GM23338 (cell line): Measurements from ENCODE around the gene ANKRD55. TPM values are rescaled to one million over a fixed set of nuclear protein-coding genes. Genes with fewer than 3 reads are reported as not detected.
"Not testable (repeated sequence)": the region's sequence is repeated elsewhere in the genome, so short reads cannot be mapped to it uniquely, and the experiment has no call there.

Experiments used
- ATAC-seq: fragments of 200-7000 bp; cut with Tn5 transposase; 3 replicates; pipeline ENCODE4 v1.9.1; 2020
- DNase-seq: peaks from one replicate; pipeline ENCODE4 v3.0.0-alpha.2; 2015; ENCODE audit warnings: low spot score
- H2AFZ ChIP-seq: fragments of 200-600 bp; sonication (generic); 2 replicates; pipeline ENCODE4 v1.8.0; 2016; ENCODE audit warnings: antibody characterized with exemption, mild to moderate bottlenecking, moderate library complexity
- H3F3A ChIP-seq: fragments of 200-600 bp; sonication (generic); replicated peaks from 2 replicates; pipeline ENCODE4 v1.8.0; 2017; ENCODE audit warnings: antibody characterized with exemption, mixed run types, low read depth
- H3K27ac ChIP-seq: fragments of 200-600 bp; sonication (generic); 2 replicates; pipeline ENCODE4 v1.6.1; 2016; ENCODE audit warnings: low read depth
- H3K27me3 ChIP-seq: fragments of 200-600 bp; sonication (generic); 2 replicates; pipeline ENCODE4 v1.8.0; 2016; ENCODE audit warnings: mild to moderate bottlenecking, mixed run types, moderate library complexity; ENCODE audit not compliant: insufficient read depth
- H3K36me3 ChIP-seq: fragments of 200-600 bp; sonication (generic); 2 replicates; pipeline ENCODE4 v1.8.0; 2016; ENCODE audit warnings: mild to moderate bottlenecking; ENCODE audit not compliant: insufficient read depth
- H3K4me1 ChIP-seq: fragments of 200-600 bp; sonication (generic); 2 replicates; pipeline ENCODE4 v1.8.0; 2016; ENCODE audit warnings: mild to moderate bottlenecking, moderate library complexity; ENCODE audit not compliant: insufficient read depth
- H3K4me2 ChIP-seq: fragments of 200-600 bp; sonication (generic); 2 replicates; pipeline ENCODE4 v1.7.1; 2017; ENCODE audit warnings: mixed run types
- H3K4me3 ChIP-seq: fragments of 200-600 bp; sonication (generic); 2 replicates; pipeline ENCODE4 v1.6.1; 2016; ENCODE audit warnings: mixed run types
- H3K79me2 ChIP-seq: fragments of 200-600 bp; sonication (generic); replicated peaks from 2 replicates; pipeline ENCODE4 v1.8.0; 2017; ENCODE audit warnings: mild to moderate bottlenecking; ENCODE audit not compliant: insufficient read depth
- H3K9me2 ChIP-seq: fragments of 200-600 bp; sonication (generic); 2 replicates; pipeline ENCODE4 v1.8.0; 2017; ENCODE audit not compliant: insufficient read depth
- H4K20me1 ChIP-seq: fragments of 200-600 bp; sonication (generic); replicated peaks from 2 replicates; pipeline ENCODE4 v1.8.0; 2017; ENCODE audit warnings: mild to moderate bottlenecking; ENCODE audit not compliant: insufficient read depth
- H3K27ac Mint-ChIP-seq: 2 replicates; pipeline ENCODE4 v1.8.0; 2020; ENCODE audit warnings: inconsistent platforms, mild to moderate bottlenecking, moderate library complexity, mixed read lengths
- H3K27me3 Mint-ChIP-seq: 3 replicates; pipeline ENCODE4 v1.8.0; 2022; ENCODE audit warnings: low read depth, mild to moderate bottlenecking, moderate library complexity, mixed read lengths, inconsistent platforms; ENCODE audit not compliant: insufficient read depth, poor library complexity
- H3K36me3 Mint-ChIP-seq: 3 replicates; pipeline ENCODE4 v1.8.0; 2021; ENCODE audit warnings: low read depth, mild to moderate bottlenecking, inconsistent platforms, moderate library complexity, mixed read lengths
- H3K4me1 Mint-ChIP-seq: 3 replicates; pipeline ENCODE4 v1.8.0; 2020; ENCODE audit warnings: mild to moderate bottlenecking, inconsistent platforms, mixed read lengths
- H3K4me3 Mint-ChIP-seq: 3 replicates; pipeline ENCODE4 v1.8.0; 2021; ENCODE audit warnings: moderate library complexity, mild to moderate bottlenecking, inconsistent platforms, mixed read lengths
- H3K9me3 Mint-ChIP-seq: 3 replicates; pipeline ENCODE4 v1.8.0; 2020; ENCODE audit warnings: moderate library complexity, mild to moderate bottlenecking, inconsistent platforms, mixed read lengths
- EZH2phosphoT487 ChIP-seq: fragments of 200-600 bp; sonication (generic); IDR thresholded peaks from one replicate; pipeline ENCODE4 v1.8.1; 2018; ENCODE audit warnings: antibody characterized with exemption; ENCODE audit not compliant: unreplicated experiment
- NANOG ChIP-seq: IDR thresholded peaks from 2 replicates; pipeline ENCODE4 v1.6.1; 2016; ENCODE audit warnings: antibody characterized with exemption, borderline replicate concordance
- POLR2AphosphoS5 ChIP-seq: IDR thresholded peaks from 2 replicates; pipeline ENCODE4 v1.6.1; 2016; ENCODE audit warnings: antibody characterized with exemption, low read depth
- STAT1 ChIP-seq: IDR thresholded peaks from one replicate; pipeline ENCODE4 v1.6.1; 2016; ENCODE audit warnings: antibody characterized with exemption; ENCODE audit not compliant: unreplicated experiment
- polyA plus RNA-seq: library from polyadenylated mRNA; unstranded; fragments of >200 nt; fragmentation: Nextera tagmentation; extraction: Ambion mirVana; gene quantifications from 2 replicates; pipeline ENCODE4 v1.2.1, GENCODE V29; 2016
- total RNA-seq: library from RNA; depleted of rRNA; stranded (reverse); fragments of >200 nt; shearing (Covaris generic); gene quantifications from 2 replicates; pipeline ENCODE4 v1.2.3, GENCODE V29; 2014
- TF ChIP-seq, protein P1 (sequence below), 2 experiments: fragments of 200-600 bp in 1 of 2; sonication (generic) in 1 of 2; conservative IDR thresholded peaks; 2 replicates each; pipeline versions ENCODE4 v1.5.1 to v1.6.1; 2016 to 2017; ENCODE audit warnings: antibody characterized with exemption in 2 of 2, low read depth in 2 of 2, mild to moderate bottlenecking in 2 of 2, moderate library complexity in 1 of 2
- TF ChIP-seq, protein P2 (sequence below): IDR thresholded peaks from 2 replicates; pipeline ENCODE4 v1.6.1; 2016; ENCODE audit warnings: antibody characterized with exemption
- TF ChIP-seq, protein P3 (sequence below): IDR thresholded peaks from one replicate; pipeline ENCODE4 v1.6.1; 2018; ENCODE audit warnings: antibody characterized with exemption; ENCODE audit not compliant: unreplicated experiment

Gene ANKRD55
- total and polyA plus RNA-seq, 2 experiments from 2014 or later, result not detected

DNA sequence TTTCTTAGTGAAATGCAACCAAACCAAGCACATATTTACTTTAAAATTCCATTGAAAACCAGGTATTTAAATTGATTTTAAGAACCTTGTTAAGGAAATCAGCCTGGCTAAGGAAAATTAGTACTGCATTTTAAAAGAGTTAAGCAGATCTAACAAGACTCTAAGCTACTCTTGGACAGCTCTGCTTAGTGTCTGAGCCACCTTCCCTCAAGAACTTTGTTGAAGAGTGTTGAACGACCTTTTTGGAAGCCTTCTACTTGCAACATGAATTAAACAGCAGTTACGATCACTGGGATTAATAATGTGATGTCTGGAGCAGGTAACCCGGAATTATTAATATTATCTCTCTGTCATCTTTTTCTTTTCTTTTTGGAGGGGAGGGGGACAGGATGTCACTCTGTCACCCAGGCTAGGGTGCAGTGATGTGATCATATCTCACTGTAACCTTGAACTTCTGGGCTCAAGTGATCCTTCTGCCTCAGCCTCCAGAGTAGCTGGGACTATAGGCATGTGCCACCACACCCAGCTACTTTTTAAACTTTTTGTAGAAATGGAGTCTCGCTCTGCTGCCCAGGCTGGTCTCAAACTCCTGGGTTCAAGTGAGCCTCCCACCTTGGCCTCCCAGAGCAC lies 74.7 kb downstream of the ANKRD55 start:
- Histone ChIP-seq H3K4me2 (no peak overlapping the region), H3K27ac (no peak overlapping the region), H3K36me3 (no peaks in the 10 kb centered on the region), H3K9me2 (peaks cover 3% of the 10 kb centered on the region; the same call in 1 of the 2 replicates), H3K79me2 (no peaks in the 10 kb centered on the region), H3K27me3 (0 out of 2 replicates have a peak, but pooled peaks cover 7% of the 10 kb centered on the region), H3F3A (no peaks in the 10 kb centered on the region), H3K4me1 (peaks cover 26% of the 10 kb centered on the region), H2AFZ (no peak overlapping the region), H3K4me3 (no peak overlapping the region), H4K20me1 (no peaks in the 10 kb centered on the region)
- no peak overlapping the region for H3K4me3 Mint-ChIP-seq
- H3K9me3 Mint-ChIP-seq, result no peaks in the 10 kb centered on the region
- ATAC-seq (no peak), DNase-seq (no peak)
- H3K27ac Mint-ChIP-seq, result no peak overlapping the region
- H3K27me3 Mint-ChIP-seq, result peaks cover 3% of the 10 kb centered on the region
- H3K36me3 Mint-ChIP-seq, result no peaks in the 10 kb centered on the region
- TF ChIP-seq EZH2phosphoT487 (no peak), POLR2AphosphoS5 (no peak), NANOG (no peak), STAT1 (no peak)
- TF ChIP-seq, protein P1, sequence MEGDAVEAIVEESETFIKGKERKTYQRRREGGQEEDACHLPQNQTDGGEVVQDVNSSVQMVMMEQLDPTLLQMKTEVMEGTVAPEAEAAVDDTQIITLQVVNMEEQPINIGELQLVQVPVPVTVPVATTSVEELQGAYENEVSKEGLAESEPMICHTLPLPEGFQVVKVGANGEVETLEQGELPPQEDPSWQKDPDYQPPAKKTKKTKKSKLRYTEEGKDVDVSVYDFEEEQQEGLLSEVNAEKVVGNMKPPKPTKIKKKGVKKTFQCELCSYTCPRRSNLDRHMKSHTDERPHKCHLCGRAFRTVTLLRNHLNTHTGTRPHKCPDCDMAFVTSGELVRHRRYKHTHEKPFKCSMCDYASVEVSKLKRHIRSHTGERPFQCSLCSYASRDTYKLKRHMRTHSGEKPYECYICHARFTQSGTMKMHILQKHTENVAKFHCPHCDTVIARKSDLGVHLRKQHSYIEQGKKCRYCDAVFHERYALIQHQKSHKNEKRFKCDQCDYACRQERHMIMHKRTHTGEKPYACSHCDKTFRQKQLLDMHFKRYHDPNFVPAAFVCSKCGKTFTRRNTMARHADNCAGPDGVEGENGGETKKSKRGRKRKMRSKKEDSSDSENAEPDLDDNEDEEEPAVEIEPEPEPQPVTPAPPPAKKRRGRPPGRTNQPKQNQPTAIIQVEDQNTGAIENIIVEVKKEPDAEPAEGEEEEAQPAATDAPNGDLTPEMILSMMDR (conservative IDR thresholded peaks at IDR 0.05; ENCODE audit: low read depth in 2 of 2), result no peak
- TF ChIP-seq, protein P2, sequence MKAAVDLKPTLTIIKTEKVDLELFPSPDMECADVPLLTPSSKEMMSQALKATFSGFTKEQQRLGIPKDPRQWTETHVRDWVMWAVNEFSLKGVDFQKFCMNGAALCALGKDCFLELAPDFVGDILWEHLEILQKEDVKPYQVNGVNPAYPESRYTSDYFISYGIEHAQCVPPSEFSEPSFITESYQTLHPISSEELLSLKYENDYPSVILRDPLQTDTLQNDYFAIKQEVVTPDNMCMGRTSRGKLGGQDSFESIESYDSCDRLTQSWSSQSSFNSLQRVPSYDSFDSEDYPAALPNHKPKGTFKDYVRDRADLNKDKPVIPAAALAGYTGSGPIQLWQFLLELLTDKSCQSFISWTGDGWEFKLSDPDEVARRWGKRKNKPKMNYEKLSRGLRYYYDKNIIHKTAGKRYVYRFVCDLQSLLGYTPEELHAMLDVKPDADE, result no peak
- TF ChIP-seq, protein P3, sequence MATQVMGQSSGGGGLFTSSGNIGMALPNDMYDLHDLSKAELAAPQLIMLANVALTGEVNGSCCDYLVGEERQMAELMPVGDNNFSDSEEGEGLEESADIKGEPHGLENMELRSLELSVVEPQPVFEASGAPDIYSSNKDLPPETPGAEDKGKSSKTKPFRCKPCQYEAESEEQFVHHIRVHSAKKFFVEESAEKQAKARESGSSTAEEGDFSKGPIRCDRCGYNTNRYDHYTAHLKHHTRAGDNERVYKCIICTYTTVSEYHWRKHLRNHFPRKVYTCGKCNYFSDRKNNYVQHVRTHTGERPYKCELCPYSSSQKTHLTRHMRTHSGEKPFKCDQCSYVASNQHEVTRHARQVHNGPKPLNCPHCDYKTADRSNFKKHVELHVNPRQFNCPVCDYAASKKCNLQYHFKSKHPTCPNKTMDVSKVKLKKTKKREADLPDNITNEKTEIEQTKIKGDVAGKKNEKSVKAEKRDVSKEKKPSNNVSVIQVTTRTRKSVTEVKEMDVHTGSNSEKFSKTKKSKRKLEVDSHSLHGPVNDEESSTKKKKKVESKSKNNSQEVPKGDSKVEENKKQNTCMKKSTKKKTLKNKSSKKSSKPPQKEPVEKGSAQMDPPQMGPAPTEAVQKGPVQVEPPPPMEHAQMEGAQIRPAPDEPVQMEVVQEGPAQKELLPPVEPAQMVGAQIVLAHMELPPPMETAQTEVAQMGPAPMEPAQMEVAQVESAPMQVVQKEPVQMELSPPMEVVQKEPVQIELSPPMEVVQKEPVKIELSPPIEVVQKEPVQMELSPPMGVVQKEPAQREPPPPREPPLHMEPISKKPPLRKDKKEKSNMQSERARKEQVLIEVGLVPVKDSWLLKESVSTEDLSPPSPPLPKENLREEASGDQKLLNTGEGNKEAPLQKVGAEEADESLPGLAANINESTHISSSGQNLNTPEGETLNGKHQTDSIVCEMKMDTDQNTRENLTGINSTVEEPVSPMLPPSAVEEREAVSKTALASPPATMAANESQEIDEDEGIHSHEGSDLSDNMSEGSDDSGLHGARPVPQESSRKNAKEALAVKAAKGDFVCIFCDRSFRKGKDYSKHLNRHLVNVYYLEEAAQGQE, result no peak
- H3K4me1 Mint-ChIP-seq, result peaks cover 36% of the 10 kb centered on the region

DNA sequence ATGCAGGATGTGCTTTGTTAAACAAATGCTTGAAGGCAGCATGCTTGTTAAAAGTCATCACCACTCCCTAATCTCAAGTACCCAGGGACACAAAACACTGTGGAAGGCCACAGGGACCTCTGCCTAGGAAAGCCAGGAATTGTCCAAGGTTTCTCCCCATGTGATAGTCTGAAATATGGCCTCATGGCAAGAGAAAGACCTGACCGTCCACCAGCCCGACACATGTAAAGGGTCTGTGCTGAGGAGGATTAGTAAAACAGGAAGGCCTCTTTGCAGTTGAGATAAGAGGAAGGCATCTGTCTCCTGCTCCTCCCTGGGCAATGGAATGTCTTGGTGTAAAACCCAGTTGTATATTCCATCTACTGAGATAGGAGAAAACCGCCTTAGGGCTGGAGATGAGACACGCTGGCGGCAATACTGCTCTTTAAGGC lies 75.9 kb downstream of the ANKRD55 start:
- not testable (repeated sequence) for H3K27ac Mint-ChIP-seq, ATAC-seq, H3K4me3 ChIP-seq, H3F3A ChIP-seq, H3K9me2 ChIP-seq, H3K36me3 Mint-ChIP-seq, H3K79me2 ChIP-seq, H2AFZ ChIP-seq, H3K36me3 ChIP-seq, H3K27me3 ChIP-seq, H3K27me3 Mint-ChIP-seq, H3K9me3 Mint-ChIP-seq, H3K4me3 Mint-ChIP-seq, DNase-seq, H4K20me1 ChIP-seq
- Histone ChIP-seq H3K4me2 (peak overlapping the region; percentile 40; the same call in 1 of the 2 replicates), H3K27ac (peak overlapping the region; percentile 57), H3K4me1 (peaks cover 26% of the 10 kb centered on the region)
- H3K4me1 Mint-ChIP-seq, result peaks cover 36% of the 10 kb centered on the region

DNA sequence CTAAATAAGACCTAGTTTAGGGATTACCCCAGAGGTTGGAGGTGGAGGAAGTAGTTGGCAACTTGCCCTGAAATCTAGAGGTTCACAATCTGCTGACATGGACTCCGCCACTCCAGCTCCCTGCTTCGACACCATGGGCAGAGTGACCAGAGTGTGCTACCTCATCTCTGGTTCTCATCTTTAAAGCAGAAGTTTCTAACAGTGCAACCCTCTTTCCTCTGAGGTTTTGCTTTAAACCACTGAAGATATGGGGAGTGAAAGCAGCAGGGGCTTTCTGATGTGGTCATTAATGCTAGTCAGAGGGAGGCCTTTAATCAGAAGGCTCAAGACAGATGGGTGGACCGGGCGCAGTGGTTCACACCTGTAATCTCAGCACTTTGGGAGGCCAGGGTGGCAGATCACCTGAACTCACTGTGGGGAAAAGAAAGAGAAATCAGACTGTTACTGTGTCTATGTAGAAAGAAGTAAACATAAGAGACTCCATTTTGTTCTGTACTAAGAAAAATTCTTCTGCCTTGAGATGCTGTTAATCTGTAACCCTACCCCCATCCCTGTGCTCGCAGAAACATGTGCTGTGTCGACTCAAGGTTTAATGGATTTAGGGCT lies 76.4 kb downstream of the ANKRD55 start:
- not testable (repeated sequence) for DNase-seq
- 0 out of 2 replicates have a peak overlapping the region, but pooled peaks have one; percentile 15 for H3K27ac Mint-ChIP-seq

More for the DNA sequence above, 76.4 kb downstream of the ANKRD55 start:
- H3K36me3 Mint-ChIP-seq, H3K27me3 Mint-ChIP-seq, H3K27me3 ChIP-seq, H3K9me2 ChIP-seq, H3K36me3 ChIP-seq, H3K4me3 ChIP-seq, H3K79me2 ChIP-seq, H3F3A ChIP-seq, H3K4me3 Mint-ChIP-seq, H3K9me3 Mint-ChIP-seq, H4K20me1 ChIP-seq, H3K27ac ChIP-seq: not testable (repeated sequence)
- 0 out of 3 replicates have a peak, but pooled peaks have one; percentile 30 for ATAC-seq
- Histone ChIP-seq H3K4me2 (peak overlapping the region; percentile 58), H3K4me1 (peaks cover 26% of the 10 kb centered on the region), H2AFZ (peak overlapping the region; percentile 67)
- H3K4me1 Mint-ChIP-seq, result peaks cover 32% of the 10 kb centered on the region
